Naive thymus-derived CD8-positive, alpha-beta T cell (primary cell): ENCODE measurements around the gene TMEM163. TPM values are rescaled to one million over a fixed set of nuclear protein-coding genes. Genes with fewer than 3 reads are reported as not detected.

Experiments
- ATAC-seq, 2 donors: fragments of 150-1000 bp; cut with Tn5 transposase in 1 of 2; sonication (Bioruptor Pico), chemical (Tn5 transposase) in 1 of 2; 1 replicate in 1 of 2; 2 replicates in 1 of 2; pipeline ENCODE4 v1.10.0; 2021; ENCODE audit warnings: mild to moderate bottlenecking in 2 of 2, moderate library complexity in 2 of 2
- POLR2A ChIA-PET: fragments of 350-600 bp; sonication (Branson Sonifier 250); formaldehyde crosslinking; loops from one replicate; lab custom pipeline; 2021; ENCODE audit warnings: antibody characterized with exemption; lab: Charles Lee
- DNase-seq, 10 donors: peaks; one replicate each; pipeline versions ENCODE4 v3.0.0 to v3.0.0-alpha.2; 2020 to 2022
- H3K27ac Mint-ChIP-seq, 10 donors: one replicate each; pipeline ENCODE4 v1.8.0; 2020 to 2022; ENCODE audit warnings: mild to moderate bottlenecking in 10 of 10, mixed read lengths in 10 of 10, moderate library complexity in 4 of 10, inconsistent platforms in 1 of 10
- H3K27me3 Mint-ChIP-seq, 5 donors: one replicate each; pipeline ENCODE4 v1.8.0; 2021 to 2022; ENCODE audit warnings: mixed read lengths in 5 of 5
- H3K36me3 Mint-ChIP-seq, 3 donors: one replicate each; pipeline ENCODE4 v1.8.0; 2020 to 2022; ENCODE audit warnings: mixed read lengths in 3 of 3, mild to moderate bottlenecking in 2 of 3, inconsistent platforms in 1 of 3
- H3K4me1 Mint-ChIP-seq, 4 donors: one replicate each; pipeline ENCODE4 v1.8.0; 2021 to 2022; ENCODE audit warnings: mixed read lengths in 4 of 4
- H3K4me3 Mint-ChIP-seq, 10 donors: one replicate each; pipeline ENCODE4 v1.8.0; 2020 to 2022; ENCODE audit warnings: mild to moderate bottlenecking in 10 of 10, mixed read lengths in 10 of 10, moderate library complexity in 6 of 10, inconsistent platforms in 1 of 10
- H3K9me3 Mint-ChIP-seq, 9 donors: one replicate each; pipeline ENCODE4 v1.8.0; 2020 to 2022; ENCODE audit warnings: mixed read lengths in 9 of 9, mild to moderate bottlenecking in 3 of 9, inconsistent platforms in 1 of 9, moderate library complexity in 1 of 9
- polyA plus RNA-seq, 3 donors: library from polyadenylated mRNA; unstranded; fragments of 300-500 nt; fragmentation: Illumina TruSeq; gene quantifications; one replicate each; pipeline ENCODE4 v1.2.3, GENCODE V29; 2021
- total RNA-seq, 8 experiments: library from RNA in 2 of 8; stranded (reverse) in 2 of 8; gene quantifications; one replicate each; pipeline ENCODE4 v1.2.3 and lab custom pipeline; 2021 to 2026

The TMEM163 gene
- total and polyA plus RNA-seq, 5 experiments from 2014 or later, result 0.24 TPM; not detected in 4

GRCh38 chr2:134555411-134555810 lies 163.4 kb downstream of the TMEM163 start:
- Mint-ChIP-seq H3K4me3 (no peak overlapping the region), H3K27ac (no peak overlapping the region), H3K4me1 (no peaks in the 10 kb centered on the region), H3K27me3 (peaks cover 0 to 11% (median 0%) of the 10 kb centered on the region in 5 donors), H3K36me3 (no peaks in the 10 kb centered on the region), H3K9me3 (no peaks in the 10 kb centered on the region)
- no peak for DNase-seq
- no peak for ATAC-seq
- POLR2A ChIA-PET, result no interaction called here

- POLR2A ChIA-PET, result no interaction called here
- H3K27ac Mint-ChIP-seq, result no peak overlapping the region
- peaks cover 0 to 8% (median 0%) of the 10 kb centered on the region in 5 donors for H3K27me3 Mint-ChIP-seq
- no peak overlapping the region for H3K4me3 Mint-ChIP-seq
- H3K9me3 Mint-ChIP-seq, result no peaks in the 10 kb centered on the region
- no peaks in the 10 kb centered on the region for H3K36me3 Mint-ChIP-seq
- no peak for ATAC-seq
- no peaks in the 10 kb centered on the region for H3K4me1 Mint-ChIP-seq
- no peak for DNase-seq
Observed at GRCh38 chr2:134553657-134554056, 165.1 kb downstream of the TMEM163 start.

GRCh38 chr2:134550566-134551164 lies 168.1 kb downstream of the TMEM163 start:
- no peak overlapping the region for H3K4me3 Mint-ChIP-seq
- no peaks in the 10 kb centered on the region for H3K9me3 Mint-ChIP-seq
- POLR2A ChIA-PET, result no interaction called here
- no peak for DNase-seq
- peaks cover 0 to under 1% (median 0%) of the 10 kb centered on the region in 4 donors for H3K4me1 Mint-ChIP-seq
- peaks cover 0 to 10% (median 6%) of the 10 kb centered on the region in 5 donors for H3K27me3 Mint-ChIP-seq
- no peak for ATAC-seq
- no peak overlapping the region for H3K27ac Mint-ChIP-seq
- H3K36me3 Mint-ChIP-seq, result no peaks in the 10 kb centered on the region

GRCh38 chr2:134549104-134549503 lies 169.7 kb downstream of the TMEM163 start:
- H3K27me3 Mint-ChIP-seq, result peaks cover 0 to 20% (median 17%) of the 10 kb centered on the region in 5 donors
- H3K4me1 Mint-ChIP-seq, result peaks cover 0 to 2% (median 0%) of the 10 kb centered on the region in 4 donors
- no peaks in the 10 kb centered on the region for H3K36me3 Mint-ChIP-seq
- no peak overlapping the region for H3K4me3 Mint-ChIP-seq
- POLR2A ChIA-PET, result no interaction called here
- H3K9me3 Mint-ChIP-seq, result no peaks in the 10 kb centered on the region
- no peak for DNase-seq
- ATAC-seq, result no peak
- no peak overlapping the region for H3K27ac Mint-ChIP-seq

- no peaks in the 10 kb centered on the region for H3K9me3 Mint-ChIP-seq
- ATAC-seq (no peak), DNase-seq (no peak)
- H3K36me3 Mint-ChIP-seq, result no peaks in the 10 kb centered on the region
- peaks cover 0 to 2% (median 0%) of the 10 kb centered on the region in 4 donors for H3K4me1 Mint-ChIP-seq
- POLR2A ChIA-PET, result no interaction called here
- peaks cover 0 to 26% (median 9%) of the 10 kb centered on the region in 5 donors for H3K27me3 Mint-ChIP-seq
- no peak overlapping the region for H3K27ac Mint-ChIP-seq
- no peak overlapping the region for H3K4me3 Mint-ChIP-seq
Observed at GRCh38 chr2:134540990-134541389, 177.8 kb downstream of the TMEM163 start.

GRCh38 chr2:134539981-134540380 lies 178.8 kb downstream of the TMEM163 start:
- no peaks in the 10 kb centered on the region for H3K4me1 Mint-ChIP-seq
- POLR2A ChIA-PET, result no interaction called here
- H3K4me3 Mint-ChIP-seq, result no peak overlapping the region
- no peaks in the 10 kb centered on the region for H3K36me3 Mint-ChIP-seq
- DNase-seq, result no peak
- H3K9me3 Mint-ChIP-seq, result no peaks in the 10 kb centered on the region
- ATAC-seq, result no peak
- H3K27ac Mint-ChIP-seq, result no peak overlapping the region
- H3K27me3 Mint-ChIP-seq, result peaks cover 0 to 16% (median 2%) of the 10 kb centered on the region in 5 donors

- H3K27me3 Mint-ChIP-seq, result peaks cover 0 to 4% (median 0%) of the 10 kb centered on the region in 5 donors
Observed at GRCh38 chr2:134537702-134538101, 181.1 kb downstream of the TMEM163 start.

GRCh38 chr2:134537121-134537520 lies 181.7 kb downstream of the TMEM163 start:
- Mint-ChIP-seq H3K27ac (no peak overlapping the region), H3K36me3 (no peaks in the 10 kb centered on the region)
- no peak for ATAC-seq

More at GRCh38 chr2:134537702-134538101, 181.1 kb downstream of the TMEM163 start:
- Mint-ChIP-seq H3K27ac (no peak overlapping the region), H3K9me3 (no peaks in the 10 kb centered on the region), H3K4me3 (no peak overlapping the region), H3K36me3 (no peaks in the 10 kb centered on the region), H3K4me1 (no peaks in the 10 kb centered on the region)
- no peak for DNase-seq
- ATAC-seq, result no peak
- POLR2A ChIA-PET, result no interaction called here

GRCh38 chr2:134536296-134536695 lies 182.5 kb downstream of the TMEM163 start:
- no peak overlapping the region for H3K4me3 Mint-ChIP-seq
- peaks cover 0 to 4% (median 0%) of the 10 kb centered on the region in 5 donors for H3K27me3 Mint-ChIP-seq
- POLR2A ChIA-PET, result no interaction called here
- ATAC-seq (no peak), DNase-seq (no peak)
- H3K27ac Mint-ChIP-seq, result no peak overlapping the region
- H3K4me1 Mint-ChIP-seq, result no peaks in the 10 kb centered on the region
- no peaks in the 10 kb centered on the region for H3K36me3 Mint-ChIP-seq
- no peaks in the 10 kb centered on the region for H3K9me3 Mint-ChIP-seq

More at GRCh38 chr2:134537121-134537520, 181.7 kb downstream of the TMEM163 start:
- POLR2A ChIA-PET, result no interaction called here
- no peaks in the 10 kb centered on the region for H3K4me1 Mint-ChIP-seq
- H3K9me3 Mint-ChIP-seq, result no peaks in the 10 kb centered on the region
- H3K4me3 Mint-ChIP-seq, result no peak overlapping the region
- no peak for DNase-seq
- peaks cover 0 to 4% (median 0%) of the 10 kb centered on the region in 5 donors for H3K27me3 Mint-ChIP-seq

- no peaks in the 10 kb centered on the region for H3K4me1 Mint-ChIP-seq
- ATAC-seq (no peak), DNase-seq (no peak)
- H3K4me3 Mint-ChIP-seq, result no peak overlapping the region
- H3K36me3 Mint-ChIP-seq, result no peaks in the 10 kb centered on the region
- POLR2A ChIA-PET, result no interaction called here
- H3K27ac Mint-ChIP-seq, result no peak overlapping the region
- peaks cover 0 to 3% (median 0%) of the 10 kb centered on the region in 5 donors for H3K27me3 Mint-ChIP-seq
- no peaks in the 10 kb centered on the region for H3K9me3 Mint-ChIP-seq
Observed at GRCh38 chr2:134532537-134532936, 186.3 kb downstream of the TMEM163 start.

GRCh38 chr2:134527381-134527780 lies 191.4 kb downstream of the TMEM163 start:
- Mint-ChIP-seq H3K27me3 (peaks cover 0 to 4% (median 1%) of the 10 kb centered on the region in 5 donors), H3K4me3 (no peak overlapping the region), H3K9me3 (peaks cover 0 to 2% (median 0%) of the 10 kb centered on the region in 9 donors), H3K27ac (no peak overlapping the region), H3K4me1 (no peaks in the 10 kb centered on the region), H3K36me3 (no peaks in the 10 kb centered on the region)
- ATAC-seq (no peak), DNase-seq (no peak)
- POLR2A ChIA-PET, result no interaction called here

- Mint-ChIP-seq H3K27me3 (peaks cover 0 to 7% (median 1%) of the 10 kb centered on the region in 5 donors), H3K36me3 (no peaks in the 10 kb centered on the region), H3K4me1 (no peaks in the 10 kb centered on the region), H3K27ac (no peak overlapping the region), H3K4me3 (no peak overlapping the region), H3K9me3 (peaks cover 0 to 2% (median 0%) of the 10 kb centered on the region in 9 donors)
- ATAC-seq (no peak), DNase-seq (no peak)
- POLR2A ChIA-PET, result no interaction called here
Observed at GRCh38 chr2:134522496-134523455, 196.0 kb downstream of the TMEM163 start.

- Mint-ChIP-seq H3K36me3 (no peaks in the 10 kb centered on the region), H3K27ac (no peak overlapping the region)
Observed at GRCh38 chr2:134518101-134518500, 200.7 kb downstream of the TMEM163 start.

More at GRCh38 chr2:134518101-134518500, 200.7 kb downstream of the TMEM163 start:
- Mint-ChIP-seq H3K4me3 (no peak overlapping the region), H3K27me3 (peaks cover 0 to 8% (median 2%) of the 10 kb centered on the region in 5 donors), H3K4me1 (no peaks in the 10 kb centered on the region), H3K9me3 (peaks cover 0 to 2% (median 0%) of the 10 kb centered on the region in 9 donors)
- POLR2A ChIA-PET, result no interaction called here
- DNase-seq, result no peak
- ATAC-seq, result no peak
